CD4-positive, alpha-beta T cell treated with Interleukin-4 for 1 hour (primary cell): Measurements from ENCODE around the gene OR51M1.
"Not testable (repeated sequence)": the region's sequence is repeated elsewhere in the genome, so short reads cannot be mapped to it uniquely, and the experiment has no call there.

Experiments used
- DNase-seq, 2 donors: peaks; one replicate each; pipeline ENCODE4 v3.0.0-alpha.2; 2020 to 2022

Gene OR51M1

GRCh38 chr11:5383576-5383975 lies at the start of gene OR51M1:
OR51M1 (plus strand) TSS chr11:5383812; CDS start chr11:5389399, 5,587 bp downstream.
- DNase-seq: no peak

GRCh38 chr11:5335170-5335569 lies 48.4 kb upstream of the OR51M1 start:
- no peak for DNase-seq

- no peak for DNase-seq
Observed at GRCh38 chr11:5336331-5336730, 47.3 kb upstream of the OR51M1 start.

- not testable (repeated sequence) for DNase-seq
Observed at GRCh38 chr11:5337253-5337652, 46.4 kb upstream of the OR51M1 start.

GRCh38 chr11:5339771-5340322 lies 43.8 kb upstream of the OR51M1 start:
- DNase-seq: no peak

GRCh38 chr11:5343474-5344335 lies 39.9 kb upstream of the OR51M1 start, which contains the start of gene OR51B5:
OR51B5 (minus strand) TSS chr11:5343524; CDS start chr11:5343524, 0 bp downstream.
- DNase-seq: no peak

- DNase-seq: no peak
Observed at GRCh38 chr11:5345831-5346230, 37.8 kb upstream of the OR51M1 start.

- no peak for DNase-seq
Observed at GRCh38 chr11:5348551-5349194, 34.9 kb upstream of the OR51M1 start.

- DNase-seq: no peak
Observed at GRCh38 chr11:5349550-5349949, 34.1 kb upstream of the OR51M1 start.

- no peak for DNase-seq
Observed at GRCh38 chr11:5351208-5351607, 32.4 kb upstream of the OR51M1 start, which contains the start of gene OR51B6. OR51B6 (plus strand) TSS chr11:5351508; CDS start chr11:5351508, 0 bp downstream.

GRCh38 chr11:5356031-5356430 lies 27.6 kb upstream of the OR51M1 start:
- not testable (repeated sequence) for DNase-seq

GRCh38 chr11:5362017-5362625 lies 21.5 kb upstream of the OR51M1 start:
- DNase-seq: no peak

GRCh38 chr11:5363679-5364078 lies 19.9 kb upstream of the OR51M1 start:
- DNase-seq: no peak

- no peak for DNase-seq
Observed at GRCh38 chr11:5364214-5364613, 19.4 kb upstream of the OR51M1 start.

GRCh38 chr11:5366365-5366764 lies 17.2 kb upstream of the OR51M1 start:
- DNase-seq: not testable (repeated sequence)

GRCh38 chr11:5366856-5367255 lies 16.8 kb upstream of the OR51M1 start:
- no peak for DNase-seq

- DNase-seq: no peak
Observed at GRCh38 chr11:5367448-5368074, 16.1 kb upstream of the OR51M1 start.

GRCh38 chr11:5368502-5369043 lies 15.0 kb upstream of the OR51M1 start:
- no peak for DNase-seq

GRCh38 chr11:5369789-5370188 lies 13.8 kb upstream of the OR51M1 start:
- no peak for DNase-seq

GRCh38 chr11:5380740-5381342 lies 2.8 kb upstream of the OR51M1 start:
- DNase-seq: peak in 1 of 2 donors; percentile 4

GRCh38 chr11:5384335-5384734 lies 723 bp downstream of the OR51M1 start:
- DNase-seq: no peak

GRCh38 chr11:5390210-5390609 lies 6.6 kb downstream of the OR51M1 start:
- no peak for DNase-seq
